ENCODE measurements around the gene PLEKHG4B. TPM values are rescaled to one million over a fixed set of nuclear protein-coding genes. Genes with fewer than 3 reads are reported as not detected.

The PLEKHG4B gene
- total RNA-seq, 1 experiment from 2014 or later, result 1.2 TPM

- H3K4me1 ChIP-seq (ENCODE audit: insufficient read depth, low read length), result peaks cover 25% of the 10 kb centered on the region
- peaks cover 4% of the 10 kb centered on the region; the same call in 1 of the 2 replicates for H4K20me1 ChIP-seq (ENCODE audit: low read length)
- BruUV-seq (replicated peaks), result no TSS peak
- no peak for DNase-seq
- no peak overlapping the region for H3K4me2 ChIP-seq (ENCODE audit: low read length)
- peaks cover 14% of the 10 kb centered on the region; the same call in 1 of the 2 replicates for H3K36me3 ChIP-seq (ENCODE audit: low read depth, low read length)
- intact Hi-C loops (cut with micrococcal nuclease), result no loop called here
- CTCF ChIA-PET, result no interaction called here
- no peaks in the 10 kb centered on the region for H3K9me2 ChIP-seq (replicated peaks; ENCODE audit: low read length)
- no peak overlapping the region for H3K27ac ChIP-seq (ENCODE audit: low read length)
- peaks cover 38% of the 10 kb centered on the region for H3K79me2 ChIP-seq (ENCODE audit: low read length)
- ATAC-seq, result no peak
- no peak overlapping the region for H3K9ac ChIP-seq (ENCODE audit: low read length)
- POLR2A ChIA-PET (ENCODE audit: unreplicated experiment), result no interaction called here
- no peak overlapping the region for H2AFZ ChIP-seq (ENCODE audit: low read length)
- no peak overlapping the region for H3K4me3 ChIP-seq (ENCODE audit: low read length)
- TF ChIP-seq EZH2phosphoT487 (IDR thresholded peaks at IDR 0.05; ENCODE audit: borderline replicate concordance, low read length), result no peak
- no peak for TF ChIP-seq EZH2 (IDR thresholded peaks at IDR 0.05; ENCODE audit: low read length, unreplicated experiment)
- TF ChIP-seq CTCF (conservative IDR thresholded peaks at IDR 0.05; ENCODE audit: low read depth, low read length), result no peak
- no peaks in the 10 kb centered on the region for H3F3A ChIP-seq (ENCODE audit: low read length, unreplicated experiment)
- no peaks in the 10 kb centered on the region for H3K9me3 ChIP-seq (ENCODE audit: low read length)
- H3K27me3 ChIP-seq (ENCODE audit: low read length), result no peaks in the 10 kb centered on the region
Observed at GRCh38 chr5:204462-204861, 112.5 kb downstream of the PLEKHG4B start.

- H3F3A ChIP-seq (ENCODE audit: low read length, unreplicated experiment), result no peaks in the 10 kb centered on the region
- H3K9me3 ChIP-seq (ENCODE audit: low read length), result no peaks in the 10 kb centered on the region
- H3K79me2 ChIP-seq (ENCODE audit: low read length), result peaks cover 45% of the 10 kb centered on the region
- no peak for TF ChIP-seq CTCF (conservative IDR thresholded peaks at IDR 0.05; ENCODE audit: low read depth, low read length)
- TF ChIP-seq EZH2 (IDR thresholded peaks at IDR 0.05; ENCODE audit: low read length, unreplicated experiment), result no peak
- TF ChIP-seq EZH2phosphoT487 (IDR thresholded peaks at IDR 0.05; ENCODE audit: borderline replicate concordance, low read length), result no peak
- no peak overlapping the region for H2AFZ ChIP-seq (ENCODE audit: low read length)
- DNase-seq (no peak), ATAC-seq (no peak)
- H3K9ac ChIP-seq (ENCODE audit: low read length), result no peak overlapping the region
- peaks cover 14% of the 10 kb centered on the region; the same call in 1 of the 2 replicates for H3K36me3 ChIP-seq (ENCODE audit: low read depth, low read length)
- POLR2A ChIA-PET (ENCODE audit: unreplicated experiment), result no interaction called here
- intact Hi-C loops (cut with micrococcal nuclease), result no loop called here
- peaks cover 4% of the 10 kb centered on the region; the same call in 1 of the 2 replicates for H4K20me1 ChIP-seq (ENCODE audit: low read length)
- BruUV-seq (replicated peaks), result TSS peak; percentile 32
- H3K27ac ChIP-seq (ENCODE audit: low read length), result no peak overlapping the region
- no peaks in the 10 kb centered on the region for H3K9me2 ChIP-seq (replicated peaks; ENCODE audit: low read length)
- H3K4me3 ChIP-seq (ENCODE audit: low read length), result no peak overlapping the region
- no peaks in the 10 kb centered on the region for H3K27me3 ChIP-seq (ENCODE audit: low read length)
- H3K4me1 ChIP-seq (ENCODE audit: insufficient read depth, low read length), result peaks cover 25% of the 10 kb centered on the region
- CTCF ChIA-PET, result no interaction called here
- H3K4me2 ChIP-seq (ENCODE audit: low read length), result no peak overlapping the region
Observed at GRCh38 chr5:204966-205670, 113.2 kb downstream of the PLEKHG4B start.

- Histone ChIP-seq H3K4me3 (ENCODE audit: low read length) (no peak overlapping the region), H3K9me2 (replicated peaks; ENCODE audit: low read length) (no peaks in the 10 kb centered on the region), H4K20me1 (ENCODE audit: low read length) (peaks cover 4% of the 10 kb centered on the region; the same call in 1 of the 2 replicates), H3F3A (ENCODE audit: low read length, unreplicated experiment) (no peaks in the 10 kb centered on the region), H3K27ac (ENCODE audit: low read length) (peak overlapping the region; percentile 83), H3K4me2 (ENCODE audit: low read length) (no peak overlapping the region), H3K9ac (ENCODE audit: low read length) (peak overlapping the region; percentile 58; the same call in 1 of the 2 replicates), H3K79me2 (ENCODE audit: low read length) (peaks cover 48% of the 10 kb centered on the region), H3K4me1 (ENCODE audit: insufficient read depth, low read length) (peaks cover 25% of the 10 kb centered on the region), H3K36me3 (ENCODE audit: low read depth, low read length) (peaks cover 14% of the 10 kb centered on the region; the same call in 1 of the 2 replicates), H2AFZ (ENCODE audit: low read length) (no peak overlapping the region), H3K9me3 (ENCODE audit: low read length) (no peaks in the 10 kb centered on the region), H3K27me3 (ENCODE audit: low read length) (no peaks in the 10 kb centered on the region)
- no peak for DNase-seq
- TF ChIP-seq EZH2phosphoT487 (IDR thresholded peaks at IDR 0.05; ENCODE audit: borderline replicate concordance, low read length), result no peak
- TF ChIP-seq EZH2 (IDR thresholded peaks at IDR 0.05; ENCODE audit: low read length, unreplicated experiment), result no peak
- no peak for TF ChIP-seq CTCF (conservative IDR thresholded peaks at IDR 0.05; ENCODE audit: low read depth, low read length)
- no TSS peak for BruUV-seq (replicated peaks)
- ATAC-seq, result peak; percentile 76
- CTCF ChIA-PET, result no interaction called here
- POLR2A ChIA-PET (ENCODE audit: unreplicated experiment), result no interaction called here
- intact Hi-C loops (cut with micrococcal nuclease), result no loop called here
Observed at GRCh38 chr5:206406-206805, 114.4 kb downstream of the PLEKHG4B start.
